ENCODE data around the gene GPR179.

DNA sequence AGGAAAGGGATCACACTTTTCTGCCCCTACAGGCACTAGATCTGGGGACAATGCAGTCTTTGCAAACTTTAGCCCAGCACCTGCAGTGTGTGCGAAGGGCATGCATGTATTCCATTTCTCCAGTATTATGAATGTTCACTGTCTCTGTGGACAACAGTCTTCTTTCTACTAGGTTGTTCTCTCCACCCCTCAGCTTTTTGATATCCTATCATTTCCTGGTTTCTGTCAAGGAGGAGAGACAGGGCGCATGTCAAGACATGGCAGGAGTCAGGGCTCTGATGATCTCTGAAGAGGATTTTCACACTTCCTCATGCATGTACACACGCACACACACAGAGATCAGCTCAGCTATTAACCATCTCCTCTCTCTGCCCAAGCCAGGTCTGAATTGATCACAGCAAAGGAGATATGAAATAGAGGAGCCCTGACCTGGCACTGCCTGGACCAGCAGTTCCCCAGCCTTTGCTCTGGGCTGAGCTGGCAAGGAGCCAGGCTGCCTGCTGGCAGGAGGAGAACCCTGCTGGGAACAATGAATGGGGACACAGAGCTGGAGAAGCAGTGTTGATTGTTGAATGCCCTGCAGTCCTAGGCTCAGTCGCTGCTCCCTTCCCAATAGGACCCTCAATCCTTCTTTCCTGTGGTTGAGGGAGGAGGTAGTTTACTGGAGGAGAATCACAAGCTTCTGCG, 2.6 kb downstream of the GPR179 start:
- TF ChIP-seq POLR2AphosphoS5 (IDR thresholded peaks at IDR 0.05; ENCODE audit: low read depth, low read length) = no peak
- no peak for TF ChIP-seq CTCF (IDR thresholded peaks at IDR 0.05)
- TF ChIP-seq TCF7L2 (IDR thresholded peaks at IDR 0.05; ENCODE audit: low read depth, low read length) = no peak
